GM19467 (cell line): Measurements from ENCODE around the gene TTC21B.
"Not testable (repeated sequence)": the region's sequence is repeated elsewhere in the genome, so short reads cannot be mapped to it uniquely, and the experiment has no call there.

Source experiments
- ATAC-seq: cut with Tn5 transposase; IDR thresholded peaks from one replicate; pipeline ENCODE4 v1.9.1; 2021; ENCODE audit warnings: mild to moderate bottlenecking, moderate library complexity; ENCODE audit not compliant: unreplicated experiment

The TTC21B gene

GRCh38 chr2:165888171-165888570, 65.4 kb downstream of the TTC21B start:
- ATAC-seq, result no peak

GRCh38 chr2:165886487-165887146, 67.0 kb downstream of the TTC21B start:
- ATAC-seq, result no peak

DNA sequence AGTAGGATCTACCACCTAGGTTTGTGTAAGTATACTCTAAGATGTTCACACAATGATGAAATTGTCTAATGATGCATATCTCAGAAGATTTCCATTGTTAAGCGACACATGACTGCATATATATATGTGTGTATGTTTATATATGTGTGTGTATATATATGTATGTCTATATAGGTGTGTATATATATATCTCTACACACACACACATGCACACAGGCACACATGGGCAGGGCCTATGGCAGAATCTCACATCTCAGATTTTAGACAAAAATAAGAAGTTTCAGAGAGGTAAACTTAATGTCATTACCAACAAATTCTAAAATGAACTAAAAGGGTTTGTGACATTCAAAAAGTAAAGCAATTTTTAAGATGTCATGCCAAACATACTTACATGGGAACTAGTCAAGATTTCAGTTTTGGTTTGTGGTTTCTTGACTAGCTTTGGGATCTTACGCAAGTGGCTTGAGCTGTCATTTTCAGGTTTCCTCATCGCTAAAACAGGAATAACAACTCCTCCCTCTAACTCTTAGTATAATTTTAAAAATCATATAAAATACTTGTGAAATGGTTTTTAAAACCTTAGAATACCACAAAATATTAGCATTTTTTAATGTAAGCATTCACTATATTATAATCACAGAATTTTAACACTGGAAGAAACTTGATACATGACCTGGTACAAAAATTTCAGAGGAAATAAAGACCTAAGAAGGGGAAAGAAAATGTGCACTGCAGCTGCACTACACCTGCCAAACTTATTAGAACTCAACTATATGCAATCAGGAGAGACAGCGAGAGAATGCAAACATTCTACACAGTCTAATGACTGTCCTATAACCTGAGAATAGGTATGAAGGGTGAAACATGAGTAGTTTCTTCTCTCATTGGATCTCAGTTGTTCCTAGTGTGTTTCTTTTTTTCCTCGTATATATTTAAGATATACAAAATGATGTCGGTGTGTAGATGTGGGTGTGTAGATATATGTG, 75.7 kb downstream of the TTC21B start:
- peak; percentile 51 for ATAC-seq

- no peak for ATAC-seq
Observed at GRCh38 chr2:165876712-165877111, 76.9 kb downstream of the TTC21B start.

DNA sequence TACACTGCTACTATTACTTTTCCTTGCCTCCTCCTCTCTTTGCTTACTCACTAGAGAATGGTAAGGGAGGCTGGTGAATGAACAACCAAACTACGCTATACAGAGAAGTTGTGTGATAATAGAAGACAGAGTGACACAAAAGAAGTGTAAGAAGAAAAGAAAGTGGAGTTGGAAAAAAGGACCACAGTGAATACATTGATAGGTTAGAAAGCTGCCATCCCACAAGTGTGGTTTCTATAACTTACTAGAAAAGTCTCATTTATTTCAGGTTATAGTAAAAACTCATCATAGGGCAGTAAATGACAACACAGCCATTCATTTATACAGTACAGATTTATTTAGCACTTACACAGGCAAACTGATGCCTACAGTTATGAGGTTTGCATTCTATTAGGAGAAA, 77.3 kb downstream of the TTC21B start:
- no peak for ATAC-seq

- ATAC-seq, result peak; percentile 92
Observed at GRCh38 chr2:165874445-165875039, 79.0 kb downstream of the TTC21B start.

DNA sequence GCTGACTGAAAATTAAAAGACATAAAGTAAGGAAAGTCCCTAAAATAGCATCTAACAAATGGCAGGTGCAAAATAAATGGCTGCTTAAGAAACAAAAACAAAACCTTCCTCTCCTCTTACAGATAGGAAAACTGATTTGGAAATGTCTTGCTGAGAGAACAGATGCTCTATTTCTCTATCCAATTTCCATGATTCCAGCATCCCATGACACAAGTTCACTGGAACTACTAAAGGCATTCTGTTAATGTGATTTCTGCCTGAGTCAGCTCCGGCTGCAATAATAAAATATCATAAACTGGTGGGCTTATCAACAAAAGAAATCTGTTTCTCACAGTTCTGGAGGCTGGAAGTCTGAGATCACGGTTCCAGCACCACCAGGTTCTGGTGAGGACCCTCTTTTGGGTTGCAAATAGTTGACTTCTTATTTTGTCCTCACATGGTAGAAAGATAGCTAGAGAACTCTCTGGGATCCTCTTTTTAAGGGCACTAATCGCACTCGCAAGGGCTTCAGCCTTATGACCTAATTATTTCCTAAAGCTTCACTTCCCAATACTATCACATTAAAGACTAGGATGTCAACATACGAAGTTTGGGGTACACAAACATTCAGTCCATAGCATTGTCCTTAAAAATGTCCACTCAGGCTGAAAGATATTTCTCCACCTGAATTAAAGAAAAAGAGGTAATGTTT, 81.3 kb downstream of the TTC21B start:
- ATAC-seq, result no peak

GRCh38 chr2:165871025-165871424, 82.6 kb downstream of the TTC21B start:
- ATAC-seq, result no peak

DNA sequence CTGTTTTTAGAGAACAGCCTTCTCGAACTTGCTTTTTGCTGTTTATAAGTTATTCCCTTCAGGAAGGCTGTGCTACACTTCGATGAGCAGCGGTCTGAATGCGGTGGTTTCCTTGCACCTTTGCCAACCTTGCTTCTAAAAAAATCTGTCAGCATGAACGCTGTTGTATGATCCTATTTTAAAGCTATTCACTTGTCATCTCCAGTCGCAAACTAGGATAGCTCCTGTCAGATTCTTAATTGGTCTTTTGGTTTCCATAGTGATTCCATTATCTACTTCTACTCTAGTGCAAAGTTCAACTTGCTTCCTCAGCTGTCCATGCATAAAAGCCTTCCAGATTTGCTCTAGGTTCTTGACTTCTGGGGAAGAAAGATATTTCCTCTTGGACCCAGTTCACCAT, 83.2 kb downstream of the TTC21B start:
- ATAC-seq, result no peak

DNA sequence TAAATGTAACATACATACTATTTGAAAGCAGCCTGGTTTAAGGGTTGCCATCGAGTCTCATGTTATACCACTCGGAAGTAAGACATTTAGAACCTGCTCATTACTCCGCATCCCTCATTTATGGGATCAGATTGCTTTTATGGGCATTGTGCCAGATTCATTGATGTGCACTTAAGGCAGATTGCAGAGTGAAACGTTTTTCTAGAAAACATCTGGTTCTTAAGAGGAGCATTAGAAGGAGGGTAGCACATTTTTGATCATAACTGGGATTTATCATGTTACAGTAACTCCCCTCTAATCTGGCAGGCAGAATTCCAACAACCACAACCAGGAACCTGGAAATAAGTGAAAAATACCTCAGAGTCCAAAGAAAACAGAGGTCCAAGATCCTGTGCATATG, 85.4 kb downstream of the TTC21B start:
- no peak for ATAC-seq

DNA sequence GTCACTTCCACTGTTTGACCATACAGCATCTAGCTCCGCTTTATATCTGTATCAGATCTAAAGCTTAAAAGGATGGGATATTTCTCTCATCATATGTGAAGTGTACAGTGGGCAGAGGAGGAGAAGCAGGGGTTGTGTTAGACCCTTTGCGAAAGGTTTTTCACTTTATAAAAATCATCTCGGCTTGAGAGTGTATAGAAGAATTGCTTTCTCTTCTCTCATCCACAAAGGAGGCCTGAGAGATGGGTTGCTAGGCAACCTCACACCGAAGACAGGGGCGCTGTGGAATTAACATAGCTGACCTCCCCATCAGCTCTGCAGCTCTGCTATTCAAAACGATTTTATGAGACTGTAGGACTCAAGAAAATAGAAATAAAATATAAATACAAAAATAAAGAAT, 89.3 kb downstream of the TTC21B start:
- ATAC-seq, result no peak

- ATAC-seq, result peak; percentile 73
Observed at GRCh38 chr2:165863810-165864261, 89.7 kb downstream of the TTC21B start.

DNA sequence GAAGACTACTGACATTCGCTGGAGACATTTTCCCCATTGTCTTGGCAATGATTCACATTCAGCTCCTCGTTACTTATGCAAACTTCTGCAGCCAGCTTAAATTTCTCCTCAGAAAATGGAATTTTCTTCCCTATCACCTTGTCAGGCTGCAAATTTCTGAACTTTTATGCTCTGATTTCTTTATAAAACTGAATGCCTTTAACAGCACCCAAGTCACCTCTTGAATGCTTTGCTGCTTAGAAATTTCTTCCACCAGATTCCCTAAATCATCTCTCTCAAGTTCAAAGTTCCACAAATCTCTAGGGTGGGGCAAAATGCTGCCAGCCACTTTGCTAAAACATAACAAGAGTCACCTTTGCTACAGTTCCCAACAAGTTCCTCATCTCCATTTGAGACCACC, 92.5 kb downstream of the TTC21B start:
- not testable (repeated sequence) for ATAC-seq

DNA sequence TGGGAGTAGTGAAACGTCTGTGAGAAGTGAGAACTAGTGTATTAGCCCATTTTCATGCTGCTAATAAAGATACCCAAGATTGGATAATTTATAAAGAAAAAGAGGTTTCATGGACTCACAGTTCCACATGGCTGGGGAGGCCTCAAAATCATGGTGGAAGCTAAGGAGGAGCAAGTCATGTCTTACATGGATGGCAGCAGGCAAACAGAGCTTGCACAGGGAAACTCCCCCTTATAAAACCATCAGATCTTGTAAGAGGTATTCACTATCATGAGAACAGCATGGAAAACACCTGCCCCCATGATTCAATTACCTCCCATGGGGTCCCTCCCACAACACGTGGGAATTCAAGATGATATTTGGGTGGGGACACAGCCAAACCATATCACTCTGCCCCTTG, 93.9 kb downstream of the TTC21B start:
- not testable (repeated sequence) for ATAC-seq

DNA sequence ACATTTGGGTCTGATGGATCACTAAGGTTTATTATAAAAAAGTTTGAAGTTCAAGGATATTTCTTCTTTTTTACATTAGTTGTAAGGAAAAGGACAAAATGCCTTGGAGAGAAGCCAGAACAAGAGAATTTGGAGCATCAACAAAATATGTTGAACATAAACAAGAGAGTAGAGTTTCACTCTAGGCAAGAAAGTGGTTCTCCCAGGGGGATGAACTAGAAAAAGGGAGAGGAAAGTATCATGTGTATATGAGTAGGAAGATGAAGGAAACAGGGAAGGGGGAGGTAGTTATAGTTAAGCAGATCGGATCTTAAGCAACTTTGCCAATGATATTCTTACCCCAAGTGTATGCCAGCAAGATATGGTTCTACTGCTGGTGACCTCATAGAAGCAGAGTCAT, 95.7 kb downstream of the TTC21B start:
- ATAC-seq, result no peak

GRCh38 chr2:165852394-165852793, 101.2 kb downstream of the TTC21B start:
- ATAC-seq, result no peak

GRCh38 chr2:165847001-165847400, 106.6 kb downstream of the TTC21B start:
- no peak for ATAC-seq

- ATAC-seq, result no peak
Observed at GRCh38 chr2:165846056-165846455, 107.5 kb downstream of the TTC21B start.

- ATAC-seq, result no peak
Observed at GRCh38 chr2:165844216-165844615, 109.4 kb downstream of the TTC21B start.

DNA sequence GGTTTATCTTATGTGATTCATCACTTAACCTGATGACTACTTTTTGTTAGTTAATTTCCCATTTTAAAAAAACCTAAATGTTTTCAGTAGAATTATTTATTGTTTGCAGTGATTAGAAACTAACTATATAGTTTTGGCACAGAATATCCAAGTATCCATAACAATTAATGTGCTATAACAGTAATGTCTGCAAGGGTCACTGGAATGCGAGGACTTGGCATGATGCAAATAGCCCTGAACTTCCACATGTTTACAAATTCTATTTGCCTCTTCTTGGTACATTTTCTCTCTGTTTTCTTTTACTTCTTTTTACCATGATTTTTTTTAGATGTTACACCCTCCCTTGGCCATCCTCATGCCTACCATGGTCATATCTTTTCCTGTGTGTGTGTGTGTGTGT, 110.2 kb downstream of the TTC21B start:
- ATAC-seq, result no peak

DNA sequence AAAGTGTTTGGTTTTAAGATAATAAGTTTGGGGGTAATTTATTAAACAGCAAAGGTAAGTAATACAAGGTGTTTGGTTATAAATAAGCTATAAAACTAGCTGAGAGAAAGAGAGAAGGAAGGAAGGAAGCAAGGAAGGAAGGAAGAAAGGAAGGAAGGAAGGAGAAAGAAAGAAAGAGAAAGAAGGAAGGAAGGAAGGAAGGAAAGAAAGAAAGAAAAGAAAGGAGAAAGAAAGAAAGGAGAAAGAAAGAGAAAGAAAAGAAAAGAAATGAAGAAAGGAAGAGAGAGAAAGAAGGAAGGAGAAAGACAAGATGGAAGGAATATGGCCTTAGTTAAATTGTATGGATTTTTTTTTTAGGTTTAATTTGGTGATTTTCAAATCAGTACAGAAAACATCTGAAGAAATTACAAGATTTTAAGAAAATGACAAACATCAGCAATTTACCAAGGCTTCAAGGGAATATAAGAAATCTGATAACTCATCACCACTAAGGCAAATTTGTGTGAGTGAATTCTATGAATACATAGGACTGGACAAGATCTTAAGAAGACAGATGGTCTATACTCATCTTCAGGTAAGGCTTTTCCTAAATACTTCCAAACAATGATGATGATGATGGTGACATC, 113.1 kb downstream of the TTC21B start:
- ATAC-seq, result no peak
